Activated T-cell treated with anti-CD3 and anti-CD28 coated beads, Interleukin-2, amount 50 U/mL, for 24 hours (primary cell): Measurements from ENCODE around the gene SERPINH1.

ENCODE experiments used
- DNase-seq: peaks from one replicate; pipeline ENCODE4 v3.0.0-alpha.2; 2020
- H3K27ac Mint-ChIP-seq: 2 replicates; pipeline ENCODE4 v1.8.0; 2020; ENCODE audit warnings: mild to moderate bottlenecking, mixed read lengths
- H3K27me3 Mint-ChIP-seq: 2 replicates; pipeline ENCODE4 v1.8.0; 2020; ENCODE audit warnings: mixed read lengths
- H3K36me3 Mint-ChIP-seq: 2 replicates; pipeline ENCODE4 v1.8.0; 2020; ENCODE audit warnings: low read depth, mixed read lengths
- H3K4me1 Mint-ChIP-seq: 2 replicates; pipeline ENCODE4 v1.8.0; 2020; ENCODE audit warnings: low read depth, mixed read lengths
- H3K4me3 Mint-ChIP-seq: 2 replicates; pipeline ENCODE4 v1.8.0; 2020; ENCODE audit warnings: mild to moderate bottlenecking, moderate library complexity, mixed read lengths
- H3K9me3 Mint-ChIP-seq: 2 replicates; pipeline ENCODE4 v1.8.0; 2020; ENCODE audit warnings: mixed read lengths

Gene SERPINH1

GRCh38 chr11:75526192-75526541 is 35.9 kb upstream of the SERPINH1 start:
- H3K9me3 Mint-ChIP-seq, result no peaks in the 10 kb centered on the region
- H3K4me1 Mint-ChIP-seq, result peaks cover 21% of the 10 kb centered on the region
- H3K27ac Mint-ChIP-seq, result peak overlapping the region; percentile 60
- no peak for DNase-seq
- no peaks in the 10 kb centered on the region for H3K36me3 Mint-ChIP-seq
- H3K4me3 Mint-ChIP-seq, result peak overlapping the region; percentile 80
- no peaks in the 10 kb centered on the region for H3K27me3 Mint-ChIP-seq

- no peaks in the 10 kb centered on the region for H3K36me3 Mint-ChIP-seq
- H3K9me3 Mint-ChIP-seq, result no peaks in the 10 kb centered on the region
- DNase-seq, result no peak
- H3K27ac Mint-ChIP-seq, result peak overlapping the region; percentile 62
- no peaks in the 10 kb centered on the region for H3K27me3 Mint-ChIP-seq
- peak overlapping the region; percentile 80 for H3K4me3 Mint-ChIP-seq
- peaks cover 26% of the 10 kb centered on the region for H3K4me1 Mint-ChIP-seq
These were observed 34.9 kb upstream of the SERPINH1 start for GRCh38 chr11:75527130-75527529.

DNA sequence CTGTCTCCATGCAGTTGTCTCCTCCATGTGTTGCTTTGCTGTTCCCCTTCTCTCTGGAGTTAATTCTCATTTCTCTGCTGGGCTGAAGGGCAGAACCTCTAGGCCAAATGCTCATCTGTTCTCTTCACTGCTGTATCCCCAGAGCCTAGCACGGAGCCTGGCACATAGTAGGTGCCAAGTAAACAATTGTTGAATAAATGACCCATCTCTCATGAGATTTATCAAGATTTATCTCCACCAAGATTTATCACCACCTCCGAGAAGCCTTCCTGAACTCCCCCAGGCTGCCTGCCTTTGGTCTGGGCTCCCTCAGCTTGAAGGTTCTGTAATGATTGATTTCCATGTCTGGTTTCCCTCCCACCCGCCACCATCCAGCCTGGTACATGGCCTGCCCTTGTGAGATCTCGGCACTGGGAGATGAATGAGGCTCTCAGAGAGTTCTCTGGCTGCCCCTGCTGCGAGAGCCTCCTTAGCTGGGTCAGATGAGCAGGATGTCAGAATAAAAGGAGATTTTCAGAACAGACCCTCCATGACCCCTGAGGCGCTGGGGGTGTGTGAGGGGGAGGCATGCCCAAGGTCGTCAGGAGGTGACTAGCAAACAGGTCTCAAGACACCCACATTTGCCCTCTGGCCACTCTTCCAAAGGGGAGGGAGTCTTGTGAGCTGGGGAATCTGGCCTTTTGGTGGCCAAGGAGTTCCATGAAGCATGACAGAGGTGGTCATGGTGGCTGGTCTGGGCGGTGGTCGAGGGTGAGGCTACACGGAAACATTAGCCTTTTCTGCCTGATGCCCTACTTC is 33.9 kb upstream of the SERPINH1 start:
- DNase-seq, result no peak
- Mint-ChIP-seq H3K4me1 (peaks cover 28% of the 10 kb centered on the region), H3K4me3 (no peak overlapping the region), H3K27ac (no peak overlapping the region), H3K27me3 (no peaks in the 10 kb centered on the region), H3K36me3 (no peaks in the 10 kb centered on the region), H3K9me3 (no peaks in the 10 kb centered on the region)

DNA sequence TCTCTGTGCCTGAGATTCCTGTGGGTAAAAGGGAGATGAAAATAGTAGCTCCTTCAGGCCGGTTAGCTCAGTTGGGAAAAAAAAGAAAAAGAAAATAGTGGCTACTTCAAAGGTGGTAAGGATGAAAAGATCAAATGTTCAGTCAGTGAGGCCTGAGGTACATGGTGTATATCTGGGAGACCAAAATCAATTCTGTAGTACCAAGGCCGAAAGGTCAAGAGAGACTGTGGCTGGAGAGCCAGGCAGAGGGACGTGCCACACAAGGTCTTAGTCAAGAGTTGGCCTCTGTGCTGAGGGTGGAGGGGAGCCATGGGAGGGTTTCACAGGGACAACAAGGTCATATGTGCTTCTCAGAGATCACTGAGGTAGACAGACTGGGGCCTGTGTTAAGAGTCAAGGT is 31.5 kb upstream of the SERPINH1 start:
- no peak for DNase-seq
- Mint-ChIP-seq H3K27me3 (no peaks in the 10 kb centered on the region), H3K9me3 (no peaks in the 10 kb centered on the region), H3K4me1 (peaks cover 20% of the 10 kb centered on the region), H3K4me3 (no peak overlapping the region), H3K36me3 (no peaks in the 10 kb centered on the region), H3K27ac (peak overlapping the region; percentile 35)

DNA sequence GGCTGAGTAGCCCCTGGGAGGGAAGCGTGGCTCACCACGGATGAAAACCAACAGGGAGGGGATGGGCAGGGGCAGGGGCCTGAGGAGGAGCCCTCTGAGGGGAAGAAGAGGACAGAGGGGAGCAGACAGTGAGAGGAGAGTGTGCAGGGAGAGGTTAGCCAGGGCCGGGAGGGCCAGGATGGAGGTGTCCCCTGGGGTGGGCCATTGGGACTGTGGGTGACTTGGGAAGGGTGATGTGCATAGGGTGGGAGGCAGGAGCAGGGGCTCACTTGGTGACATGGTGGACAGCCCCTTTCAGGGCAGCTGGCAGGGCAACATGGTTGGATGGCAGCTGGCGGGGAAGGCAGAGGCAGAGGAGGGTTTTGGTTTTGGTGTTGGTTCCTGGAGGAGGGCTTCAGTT is 30.7 kb upstream of the SERPINH1 start:
- H3K4me1 Mint-ChIP-seq, result peaks cover 22% of the 10 kb centered on the region
- no peaks in the 10 kb centered on the region for H3K36me3 Mint-ChIP-seq
- no peak overlapping the region for H3K27ac Mint-ChIP-seq
- H3K4me3 Mint-ChIP-seq, result no peak overlapping the region
- no peak for DNase-seq
- no peaks in the 10 kb centered on the region for H3K27me3 Mint-ChIP-seq
- no peaks in the 10 kb centered on the region for H3K9me3 Mint-ChIP-seq

DNA sequence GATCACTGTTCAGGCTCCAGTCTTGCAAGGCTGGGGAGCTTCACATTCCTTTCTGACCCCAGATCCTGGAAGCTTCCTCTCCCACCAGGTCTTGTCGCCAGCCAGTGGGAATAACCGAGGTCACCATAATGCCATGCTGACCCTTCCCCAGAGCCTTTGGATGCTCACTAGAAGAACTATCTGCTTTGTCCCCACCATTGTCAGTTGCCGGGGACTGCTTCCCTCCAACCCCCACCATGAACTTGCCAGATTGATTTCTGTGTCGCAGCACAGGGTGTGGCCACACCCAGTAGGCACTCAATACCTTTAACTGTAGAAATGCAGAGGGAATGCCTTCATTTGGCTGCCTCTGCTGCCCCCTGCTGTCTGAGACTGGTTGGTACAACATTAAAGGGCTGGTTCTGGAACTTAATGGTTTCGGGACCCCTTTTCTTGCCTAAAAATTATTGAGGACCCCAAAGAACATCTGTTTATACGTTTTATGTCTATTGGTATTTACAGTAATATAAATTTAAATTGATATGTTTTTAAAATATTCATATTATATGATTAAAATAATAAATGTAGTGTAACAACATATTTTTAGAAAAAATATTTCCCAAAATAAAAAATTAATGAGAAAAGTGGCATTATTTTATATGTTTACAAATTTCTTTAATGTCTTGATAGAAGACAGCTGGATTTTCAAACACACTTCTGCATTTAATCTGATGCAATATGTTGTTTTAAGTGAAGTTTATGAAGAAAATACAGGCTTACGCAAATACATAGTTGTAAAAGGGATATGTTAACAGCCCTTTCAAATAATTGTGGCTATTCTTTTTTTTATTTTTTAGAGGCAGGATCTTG is 29.6 kb upstream of the SERPINH1 start:
- Mint-ChIP-seq H3K4me3 (no peak overlapping the region), H3K27me3 (no peaks in the 10 kb centered on the region), H3K9me3 (no peaks in the 10 kb centered on the region), H3K4me1 (peaks cover 32% of the 10 kb centered on the region), H3K36me3 (no peaks in the 10 kb centered on the region), H3K27ac (no peak overlapping the region)
- peak; percentile 85 for DNase-seq

DNA sequence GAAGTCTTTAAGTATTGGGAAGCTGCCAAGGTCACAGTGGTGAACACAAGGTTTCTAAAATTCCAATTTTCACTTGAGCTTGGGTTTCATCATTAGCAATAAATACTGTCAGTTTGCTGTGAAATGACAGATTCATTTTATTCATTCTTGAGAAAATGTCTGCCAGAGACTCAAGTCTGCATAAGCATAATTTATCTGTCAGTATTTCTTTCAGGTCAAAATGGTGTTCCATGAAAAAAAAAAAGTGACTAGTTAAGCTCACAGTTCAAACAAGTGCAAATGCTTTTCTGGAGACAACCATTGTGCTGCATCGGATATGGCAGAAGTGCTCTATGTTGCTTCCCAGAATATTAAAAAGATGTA is 28.2 kb upstream of the SERPINH1 start:
- H3K9me3 Mint-ChIP-seq, result no peaks in the 10 kb centered on the region
- H3K36me3 Mint-ChIP-seq, result no peaks in the 10 kb centered on the region
- H3K27me3 Mint-ChIP-seq, result no peaks in the 10 kb centered on the region
- H3K4me3 Mint-ChIP-seq, result no peak overlapping the region
- peaks cover 44% of the 10 kb centered on the region for H3K4me1 Mint-ChIP-seq
- H3K27ac Mint-ChIP-seq, result no peak overlapping the region
- no peak for DNase-seq

GRCh38 chr11:75534259-75535069 is 27.6 kb upstream of the SERPINH1 start:
- no peak overlapping the region for H3K4me3 Mint-ChIP-seq
- peak overlapping the region; percentile 27 for H3K27ac Mint-ChIP-seq
- no peak for DNase-seq
- no peaks in the 10 kb centered on the region for H3K36me3 Mint-ChIP-seq
- H3K27me3 Mint-ChIP-seq, result no peaks in the 10 kb centered on the region
- H3K9me3 Mint-ChIP-seq, result no peaks in the 10 kb centered on the region
- peaks cover 44% of the 10 kb centered on the region for H3K4me1 Mint-ChIP-seq

- no peak for DNase-seq
- Mint-ChIP-seq H3K4me3 (no peak overlapping the region), H3K4me1 (peaks cover 44% of the 10 kb centered on the region), H3K9me3 (no peaks in the 10 kb centered on the region), H3K27ac (no peak overlapping the region), H3K27me3 (no peaks in the 10 kb centered on the region), H3K36me3 (no peaks in the 10 kb centered on the region)
These were observed 27.0 kb upstream of the SERPINH1 start for GRCh38 chr11:75535071-75535470.

DNA sequence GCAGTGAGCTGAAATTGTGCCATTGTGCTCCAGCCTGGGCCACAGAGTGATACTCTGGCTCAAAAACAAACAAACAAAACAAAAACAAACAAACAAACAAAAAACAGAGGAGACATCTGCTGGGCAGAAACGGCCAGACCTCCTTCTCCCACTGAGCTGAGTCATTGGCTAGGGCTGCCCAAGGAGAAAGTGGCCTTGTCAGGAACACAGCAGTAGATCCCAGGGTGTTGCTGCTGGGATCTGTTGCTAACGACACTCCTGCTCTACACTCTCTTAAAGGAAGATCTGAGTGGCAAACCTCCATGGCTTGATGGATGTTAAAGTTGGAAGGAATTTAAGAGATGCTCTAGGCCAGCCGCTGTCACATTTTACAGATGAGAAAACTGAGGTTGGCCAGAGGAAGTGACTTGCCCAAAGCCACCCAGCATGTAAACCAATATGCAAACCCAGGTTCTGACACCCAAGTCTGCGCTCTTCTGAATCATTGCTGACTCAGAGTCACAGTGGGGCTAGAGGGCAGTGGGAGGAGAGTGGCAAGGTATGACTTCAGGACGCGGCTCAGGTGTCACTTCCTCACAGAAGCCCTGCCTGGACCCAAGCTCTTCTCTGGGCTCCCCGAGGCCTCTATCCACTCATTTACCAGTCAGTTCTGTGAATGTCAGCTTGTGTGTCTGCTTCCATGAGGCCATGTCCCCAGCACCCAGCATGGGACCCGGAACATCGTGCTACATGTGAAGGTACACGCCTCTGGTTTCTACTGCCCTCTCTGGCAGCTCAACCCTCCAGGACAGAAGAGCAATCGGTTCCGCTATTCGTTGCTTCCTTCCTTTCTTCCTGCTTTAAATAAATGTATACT is 25.0 kb upstream of the SERPINH1 start:
- Mint-ChIP-seq H3K27ac (peak overlapping the region; percentile 42), H3K4me3 (peak overlapping the region; percentile 4), H3K4me1 (peaks cover 40% of the 10 kb centered on the region), H3K36me3 (no peaks in the 10 kb centered on the region), H3K9me3 (no peaks in the 10 kb centered on the region), H3K27me3 (no peaks in the 10 kb centered on the region)
- DNase-seq, result peak; percentile 63

- Mint-ChIP-seq H3K27ac (peak overlapping the region; percentile 42), H3K27me3 (no peaks in the 10 kb centered on the region), H3K9me3 (no peaks in the 10 kb centered on the region), H3K4me3 (no peak overlapping the region), H3K36me3 (no peaks in the 10 kb centered on the region), H3K4me1 (peaks cover 36% of the 10 kb centered on the region)
- DNase-seq, result no peak
These were observed 24.3 kb upstream of the SERPINH1 start for GRCh38 chr11:75537740-75538139.

- no peak for DNase-seq
- H3K4me3 Mint-ChIP-seq, result no peak overlapping the region
- peak overlapping the region; percentile 13 for H3K27ac Mint-ChIP-seq
- peaks cover 36% of the 10 kb centered on the region for H3K4me1 Mint-ChIP-seq
- H3K9me3 Mint-ChIP-seq, result no peaks in the 10 kb centered on the region
- no peaks in the 10 kb centered on the region for H3K36me3 Mint-ChIP-seq
- H3K27me3 Mint-ChIP-seq, result no peaks in the 10 kb centered on the region
These were observed 23.7 kb upstream of the SERPINH1 start for GRCh38 chr11:75538150-75538942.
